Cortex of kidney (tissue), 1 donor: Measurements from ENCODE around the gene NPAS2.

ENCODE experiments used
- DNase-seq: peaks from one replicate; lab custom pipeline; 2025; lab: John Stamatoyannopoulos, UW

NPAS2 gene

GRCh38 chr2:100989666-100990065 is 169.7 kb downstream of the NPAS2 start:
- no peak for DNase-seq

GRCh38 chr2:100990166-100990565 is 170.2 kb downstream of the NPAS2 start:
- no peak for DNase-seq

GRCh38 chr2:100990650-100991403 is 170.9 kb downstream of the NPAS2 start:
- DNase-seq, result no peak

GRCh38 chr2:100991404-100991773 is 171.4 kb downstream of the NPAS2 start:
- DNase-seq, result no peak

- no peak for DNase-seq
Observed at GRCh38 chr2:100992262-100992661, 172.3 kb downstream of the NPAS2 start.

GRCh38 chr2:100993294-100993693 is 173.4 kb downstream of the NPAS2 start:
- DNase-seq, result no peak

GRCh38 chr2:100995309-100996075 is 175.6 kb downstream of the NPAS2 start:
- no peak for DNase-seq

GRCh38 chr2:100997509-100998234 is 177.7 kb downstream of the NPAS2 start:
- no peak for DNase-seq

- no peak for DNase-seq
Observed at GRCh38 chr2:100998235-100998573, 178.3 kb downstream of the NPAS2 start.

- no peak for DNase-seq
Observed at GRCh38 chr2:100999995-101000394, 180.1 kb downstream of the NPAS2 start.

GRCh38 chr2:101001691-101002561 is 182.0 kb downstream of the NPAS2 start, which contains the start of gene RPL31:
Gene RPL31, plus strand, starts transcription at chr2:101002289. Its CDS starts 413 bp downstream, at chr2:101002702.
- peak; percentile 43 for DNase-seq

GRCh38 chr2:101002562-101003277 is 182.8 kb downstream of the NPAS2 start:
- DNase-seq, result no peak

GRCh38 chr2:101003278-101003775 is 183.4 kb downstream of the NPAS2 start:
- DNase-seq, result no peak

GRCh38 chr2:101004620-101005325 is 184.8 kb downstream of the NPAS2 start:
- DNase-seq, result no peak

- DNase-seq, result no peak
Observed at GRCh38 chr2:101006065-101006715, 186.3 kb downstream of the NPAS2 start.

GRCh38 chr2:101007415-101008345 is 187.7 kb downstream of the NPAS2 start:
- DNase-seq, result no peak

- no peak for DNase-seq
Observed at GRCh38 chr2:101011152-101011551, 191.2 kb downstream of the NPAS2 start.

- no peak for DNase-seq
Observed at GRCh38 chr2:101012054-101012705, 192.2 kb downstream of the NPAS2 start.
